NCI-H2227 treated with DMSO at 0.1 percent for 48 hours (cell line): Measurements from ENCODE around the gene GALNTL6.

Experiments
- DNase-seq: peaks from one replicate; lab custom pipeline; 2025; lab: John Stamatoyannopoulos, UW

Gene GALNTL6

GRCh38 chr4:172547724-172548123, 734.5 kb downstream of the GALNTL6 start:
- no peak for DNase-seq

- no peak for DNase-seq
These were observed 740.0 kb downstream of the GALNTL6 start for GRCh38 chr4:172553216-172553615.

- DNase-seq: no peak
These were observed 741.4 kb downstream of the GALNTL6 start for GRCh38 chr4:172554588-172554987.

GRCh38 chr4:172555725-172556124, 742.5 kb downstream of the GALNTL6 start:
- DNase-seq: no peak

GRCh38 chr4:172573899-172574298, 760.7 kb downstream of the GALNTL6 start:
- no peak for DNase-seq

- no peak for DNase-seq
These were observed 765.5 kb downstream of the GALNTL6 start for GRCh38 chr4:172578712-172579111.

- no peak for DNase-seq
These were observed 771.6 kb downstream of the GALNTL6 start for GRCh38 chr4:172584816-172585215.

- DNase-seq: no peak
These were observed 783.0 kb downstream of the GALNTL6 start for GRCh38 chr4:172596206-172596605.

GRCh38 chr4:172599554-172599953, 786.4 kb downstream of the GALNTL6 start:
- DNase-seq: no peak

- DNase-seq: no peak
These were observed 788.0 kb downstream of the GALNTL6 start for GRCh38 chr4:172601195-172601594.

GRCh38 chr4:172619218-172619617, 806.0 kb downstream of the GALNTL6 start:
- no peak for DNase-seq

GRCh38 chr4:172619798-172620197, 806.6 kb downstream of the GALNTL6 start:
- no peak for DNase-seq

GRCh38 chr4:172628263-172628662, 815.1 kb downstream of the GALNTL6 start:
- no peak for DNase-seq

- DNase-seq: no peak
These were observed 817.1 kb downstream of the GALNTL6 start for GRCh38 chr4:172630280-172630679.

- DNase-seq: no peak
These were observed 818.6 kb downstream of the GALNTL6 start for GRCh38 chr4:172631832-172632231.

- no peak for DNase-seq
These were observed 835.3 kb downstream of the GALNTL6 start for GRCh38 chr4:172648471-172648870.

- no peak for DNase-seq
These were observed 835.9 kb downstream of the GALNTL6 start for GRCh38 chr4:172649143-172649542.

GRCh38 chr4:172650758-172651530, 837.7 kb downstream of the GALNTL6 start:
- no peak for DNase-seq

GRCh38 chr4:172651961-172652360, 838.8 kb downstream of the GALNTL6 start:
- no peak for DNase-seq

- DNase-seq: no peak
These were observed 839.2 kb downstream of the GALNTL6 start for GRCh38 chr4:172652369-172652768.

GRCh38 chr4:172653676-172654075, 840.5 kb downstream of the GALNTL6 start:
- no peak for DNase-seq

- no peak for DNase-seq
These were observed 841.3 kb downstream of the GALNTL6 start for GRCh38 chr4:172654457-172654856.

GRCh38 chr4:172656055-172656454, 842.9 kb downstream of the GALNTL6 start:
- no peak for DNase-seq

GRCh38 chr4:172657081-172657480, 843.9 kb downstream of the GALNTL6 start:
- no peak for DNase-seq
